HEK293T (cell line): ENCODE measurements around the gene TAF1B.

Experiments used
- CTCF ChIA-PET: fragments of 350-600 bp; formaldehyde crosslinking; extraction: SDS; loops from one replicate; lab custom pipeline; 2021; ENCODE audit warnings: antibody characterized with exemption, inconsistent platforms; lab: Yijun Ruan, JAX
- POLR2A ChIA-PET: fragments of 350-600 bp; formaldehyde crosslinking; extraction: SDS; loops from one replicate; lab custom pipeline; 2020; ENCODE audit warnings: antibody characterized with exemption, inconsistent platforms; lab: Yijun Ruan, JAX
- DNase-seq: peaks from one replicate; pipeline ENCODE4 v3.0.0; 2012; ENCODE audit warnings: mixed read lengths; ENCODE audit errors: extremely low spot score
- ARNT ChIP-seq: fragments of 450-650 bp; IDR thresholded peaks from 2 replicates; pipeline ENCODE4 v1.6.1; 2017; ENCODE audit warnings: mild to moderate bottlenecking
- BHLHE40 ChIP-seq: fragments of 450-650 bp; IDR thresholded peaks from 2 replicates; pipeline ENCODE4 v1.6.1; 2016; ENCODE audit warnings: mild to moderate bottlenecking, moderate library complexity, borderline replicate concordance
- CTBP1 ChIP-seq: fragments of 450-650 bp; IDR thresholded peaks from 2 replicates; pipeline ENCODE4 v1.6.1; 2016; ENCODE audit warnings: borderline replicate concordance
- ELF4 ChIP-seq: fragments of 450-650 bp; IDR thresholded peaks from 2 replicates; pipeline ENCODE4 v1.6.1; 2017; ENCODE audit warnings: antibody characterized with exemption
- FOXA1 ChIP-seq: fragments of 450-650 bp; IDR thresholded peaks from 2 replicates; pipeline ENCODE4 v1.6.1; 2016; ENCODE audit warnings: mild to moderate bottlenecking
- FOXK2 ChIP-seq: fragments of 450-650 bp; IDR thresholded peaks from 2 replicates; pipeline ENCODE4 v1.6.1; 2016; ENCODE audit warnings: mild to moderate bottlenecking
- FOXM1 ChIP-seq: fragments of 450-650 bp; IDR thresholded peaks from 2 replicates; pipeline ENCODE4 v1.6.1; 2017; ENCODE audit warnings: mild to moderate bottlenecking, borderline replicate concordance
- HDGF ChIP-seq: fragments of 450-650 bp; IDR thresholded peaks from 2 replicates; pipeline ENCODE4 v1.6.1; 2017; ENCODE audit warnings: antibody characterized with exemption, borderline replicate concordance
- L3MBTL2 ChIP-seq: fragments of 450-650 bp; conservative IDR thresholded peaks from 2 replicates; pipeline ENCODE4 v1.6.1; 2016; ENCODE audit warnings: mild to moderate bottlenecking
- LEF1 ChIP-seq: fragments of 450-650 bp; IDR thresholded peaks from 2 replicates; pipeline ENCODE4 v1.6.1; 2017; ENCODE audit warnings: mild to moderate bottlenecking, borderline replicate concordance
- NFRKB ChIP-seq: fragments of 450-650 bp; IDR thresholded peaks from 2 replicates; pipeline ENCODE4 v1.6.1; 2016; ENCODE audit warnings: mild to moderate bottlenecking, moderate library complexity
- PKNOX1 ChIP-seq: fragments of 450-650 bp; IDR thresholded peaks from 2 replicates; pipeline ENCODE4 v1.6.1; 2016
- SP1 ChIP-seq: fragments of 450-650 bp; IDR thresholded peaks from 2 replicates; pipeline ENCODE4 v1.6.1; 2017
- SUZ12 ChIP-seq: fragments of 450-650 bp; IDR thresholded peaks from 2 replicates; pipeline ENCODE4 v1.6.1; 2016; ENCODE audit warnings: mild to moderate bottlenecking
- TARDBP ChIP-seq: fragments of 450-650 bp; IDR thresholded peaks from 2 replicates; pipeline ENCODE4 v1.6.1; 2016
- ZNF384 ChIP-seq: fragments of 450-650 bp; IDR thresholded peaks from 2 replicates; pipeline ENCODE4 v1.6.1; 2016

TAF1B gene

GRCh38 chr2:9842487-9843228, 616 bp upstream of the TAF1B start:
- ChIA-PET CTCF (interaction anchor here (0.6 to 1.6 kb wide), 3 partner anchors 29 to 142 kb away, joined by 5 read pairs; no protein-coding TSS in a partner anchor), POLR2A (interaction anchor here (0.6 to 3.4 kb wide), 31 partner anchors 9 to 288 kb away, joined by 3 to 38 read pairs (median 3); partner anchors contain the start of genes ADAM17 and KLF11)
- DNase-seq = no peak
- no peak for TF ChIP-seq FOXM1
- TF ChIP-seq PKNOX1 = no peak
- TF ChIP-seq FOXK2 = no peak
- no peak; the same call in 1 of the 2 replicates for TF ChIP-seq LEF1
- no peak for TF ChIP-seq NFRKB
- no peak for TF ChIP-seq CTBP1
- TF ChIP-seq ELF4 = no peak
- TF ChIP-seq SUZ12 = no peak
- no peak for TF ChIP-seq FOXA1
- no peak for TF ChIP-seq TARDBP
- TF ChIP-seq HDGF = no peak
- TF ChIP-seq L3MBTL2 = no peak
- no peak for TF ChIP-seq BHLHE40
- TF ChIP-seq SP1 = no peak
- no peak for TF ChIP-seq ZNF384
- TF ChIP-seq ARNT = no peak

- CTCF ChIA-PET = interaction anchor here (0.9 to 1.6 kb wide), 3 partner anchors 30 to 45 kb away, joined by 5 read pairs; no protein-coding TSS in a partner anchor
- POLR2A ChIA-PET = interaction anchor here (0.6 to 3.4 kb wide), 11 partner anchors 10 to 281 kb away, joined by 3 to 38 read pairs (median 5); partner anchors contain the start of gene KLF11
- no peak for DNase-seq
- TF ChIP-seq ZNF384 (no peak), NFRKB (no peak), PKNOX1 (no peak), FOXA1 (no peak), FOXM1 (no peak), ARNT (no peak), L3MBTL2 (no peak), HDGF (no peak), SP1 (no peak), ELF4 (no peak), SUZ12 (no peak), CTBP1 (no peak), BHLHE40 (no peak), TARDBP (no peak), LEF1 (no peak), FOXK2 (no peak)
Measured at GRCh38 chr2:9844036-9844483, 786 bp downstream of the TAF1B start.

GRCh38 chr2:9844576-9844975, 1.3 kb downstream of the TAF1B start:
- DNase-seq = no peak
- TF ChIP-seq ELF4 = no peak
- no peak for TF ChIP-seq FOXM1
- TF ChIP-seq L3MBTL2 = no peak
- TF ChIP-seq BHLHE40 = no peak
- TF ChIP-seq FOXA1 = no peak
- POLR2A ChIA-PET = interaction anchor here (0.6 to 3.4 kb wide), 7 partner anchors 14 to 280 kb away, joined by 3 to 38 read pairs (median 6); partner anchors contain the start of gene KLF11
- CTCF ChIA-PET = interaction anchor here (1.2 kb wide), 1 partner anchor 31 kb away, joined by 5 read pairs; no protein-coding TSS in a partner anchor

- DNase-seq = no peak
- CTCF ChIA-PET = interaction anchor here (1.2 kb wide), 1 partner anchor 47 kb away, joined by 3 read pairs; no protein-coding TSS in a partner anchor
- POLR2A ChIA-PET = no interaction called here
- TF ChIP-seq BHLHE40 (no peak), NFRKB (no peak), SP1 (no peak), L3MBTL2 (no peak), FOXM1 (no peak), HDGF (no peak), SUZ12 (no peak), ZNF384 (no peak)
Measured at GRCh38 chr2:9846554-9846953, 3.3 kb downstream of the TAF1B start.

GRCh38 chr2:9847140-9847539, 3.9 kb downstream of the TAF1B start:
- CTCF ChIA-PET = interaction anchor here (1.2 kb wide), 1 partner anchor 48 kb away, joined by 3 read pairs; no protein-coding TSS in a partner anchor
- POLR2A ChIA-PET = no interaction called here
- no peak for TF ChIP-seq TARDBP
- TF ChIP-seq SP1 = no peak
- no peak for TF ChIP-seq FOXM1
- no peak for TF ChIP-seq HDGF
- no peak for TF ChIP-seq SUZ12
- TF ChIP-seq LEF1 = no peak
- no peak for DNase-seq

GRCh38 chr2:9852881-9853280, 9.6 kb downstream of the TAF1B start:
- CTCF ChIA-PET = no interaction called here
- DNase-seq = no peak
- TF ChIP-seq FOXK2 (no peak), HDGF (no peak), LEF1 (no peak), PKNOX1 (no peak), SUZ12 (no peak), FOXM1 (no peak), CTBP1 (no peak), SP1 (no peak), ELF4 (no peak), BHLHE40 (no peak), TARDBP (no peak), FOXA1 (no peak), NFRKB (no peak), ZNF384 (no peak), L3MBTL2 (no peak), ARNT (no peak)
- POLR2A ChIA-PET = interaction anchor here (0.9 kb wide), 1 partner anchor 10 kb away, joined by 3 read pairs; the partner anchor contains the start of gene TAF1B
